ENCODE data around the gene RPS18.
A peak's percentile ranks its signal among the peaks of the same experiment; 100 is the strongest.

Gene RPS18

GRCh38 chr6:33313105-33313708 lies 41.3 kb downstream of the RPS18 start:
- peak overlapping the region; percentile 94 for H3K27ac ChIP-seq (ENCODE audit: low read depth, low read length)
- no peaks in the 10 kb centered on the region for H3K27me3 ChIP-seq (ENCODE audit: low read length)
- peak overlapping the region; percentile 89 for H3K9ac ChIP-seq (ENCODE audit: low read length)
- H3K36me3 ChIP-seq (ENCODE audit: low read length) = peaks cover under 1% of the 10 kb centered on the region
- TF ChIP-seq EZH2phosphoT487 (conservative IDR thresholded peaks at IDR 0.05; ENCODE audit: low read length) (no peak), CTCF (IDR thresholded peaks at IDR 0.05; ENCODE audit: insufficient read depth, low read length, poor library complexity, severe bottlenecking) (no peak)
- H3K9me2 ChIP-seq (replicated peaks; ENCODE audit: insufficient read depth, low read length) = no peaks in the 10 kb centered on the region
- peak overlapping the region; percentile 37 for H2AFZ ChIP-seq (ENCODE audit: low read depth, low read length, severe bottlenecking)
- peak overlapping the region; percentile 95 for H3K4me3 ChIP-seq (ENCODE audit: insufficient read depth, low read length, poor library complexity, severe bottlenecking)
- H3K4me2 ChIP-seq (ENCODE audit: low read depth, low read length, poor library complexity, severe bottlenecking) = peak overlapping the region; percentile 97
- H3F3A ChIP-seq (ENCODE audit: insufficient read depth) = peaks cover 53% of the 10 kb centered on the region
- H4K20me1 ChIP-seq (ENCODE audit: low read depth, low read length) = no peaks in the 10 kb centered on the region
- H3K9me3 ChIP-seq (ENCODE audit: insufficient read depth, low read length) = no peaks in the 10 kb centered on the region
- peaks cover 43% of the 10 kb centered on the region for H3K79me2 ChIP-seq (ENCODE audit: insufficient read depth, low read length)

GRCh38 chr6:33313709-33314514 lies 42.0 kb downstream of the RPS18 start, which contains the start of gene TAPBP:
TAPBP (minus strand) TSS chr6:33314078; CDS start chr6:33314041, 37 bp downstream.
- Histone ChIP-seq H3F3A (ENCODE audit: insufficient read depth) (peaks cover 55% of the 10 kb centered on the region), H3K9ac (ENCODE audit: low read length) (peak within 1 kb of the TSS; percentile 89), H3K36me3 (ENCODE audit: low read length) (peaks cover 7% of the 10 kb centered on the region), H3K4me2 (ENCODE audit: low read depth, low read length, poor library complexity, severe bottlenecking) (peak within 1 kb of the TSS; percentile 97), H3K27ac (ENCODE audit: low read depth, low read length) (peak within 1 kb of the TSS; percentile 94), H3K27me3 (ENCODE audit: low read length) (no peaks in the 10 kb centered on the region), H3K4me3 (ENCODE audit: insufficient read depth, low read length, poor library complexity, severe bottlenecking) (peak within 1 kb of the TSS; percentile 95), H3K79me2 (ENCODE audit: insufficient read depth, low read length) (peaks cover 36% of the 10 kb centered on the region), H4K20me1 (ENCODE audit: low read depth, low read length) (no peaks in the 10 kb centered on the region), H2AFZ (ENCODE audit: low read depth, low read length, severe bottlenecking) (peak within 1 kb of the TSS; percentile 37), H3K9me2 (replicated peaks; ENCODE audit: insufficient read depth, low read length) (no peaks in the 10 kb centered on the region), H3K9me3 (ENCODE audit: insufficient read depth, low read length) (no peaks in the 10 kb centered on the region)
- TF ChIP-seq EZH2phosphoT487 (conservative IDR thresholded peaks at IDR 0.05; ENCODE audit: low read length) = no peak
- no peak for TF ChIP-seq CTCF (IDR thresholded peaks at IDR 0.05; ENCODE audit: insufficient read depth, low read length, poor library complexity, severe bottlenecking)

- H3K4me3 ChIP-seq (ENCODE audit: insufficient read depth, low read length, poor library complexity, severe bottlenecking) = peak overlapping the region; percentile 95
- peak overlapping the region; percentile 97 for H3K4me2 ChIP-seq (ENCODE audit: low read depth, low read length, poor library complexity, severe bottlenecking)
- H3K9me3 ChIP-seq (ENCODE audit: insufficient read depth, low read length) = no peaks in the 10 kb centered on the region
- TF ChIP-seq CTCF (IDR thresholded peaks at IDR 0.05; ENCODE audit: insufficient read depth, low read length, poor library complexity, severe bottlenecking) = no peak
- TF ChIP-seq EZH2phosphoT487 (conservative IDR thresholded peaks at IDR 0.05; ENCODE audit: low read length) = no peak
- H3K27ac ChIP-seq (ENCODE audit: low read depth, low read length) = peak overlapping the region; percentile 94
- peak overlapping the region; percentile 12 for H2AFZ ChIP-seq (ENCODE audit: low read depth, low read length, severe bottlenecking)
- peak overlapping the region; percentile 89 for H3K9ac ChIP-seq (ENCODE audit: low read length)
- H3K79me2 ChIP-seq (ENCODE audit: insufficient read depth, low read length) = peaks cover 34% of the 10 kb centered on the region
- no peaks in the 10 kb centered on the region for H3K9me2 ChIP-seq (replicated peaks; ENCODE audit: insufficient read depth, low read length)
- peaks cover 12% of the 10 kb centered on the region for H3K36me3 ChIP-seq (ENCODE audit: low read length)
- H4K20me1 ChIP-seq (ENCODE audit: low read depth, low read length) = no peaks in the 10 kb centered on the region
- peaks cover 60% of the 10 kb centered on the region for H3F3A ChIP-seq (ENCODE audit: insufficient read depth)
- H3K27me3 ChIP-seq (ENCODE audit: low read length) = no peaks in the 10 kb centered on the region
Measured at GRCh38 chr6:33314515-33314942, 42.7 kb downstream of the RPS18 start.

All from SU-DHL-6 (cell line).